Tibial artery (tissue), 4 donors: ENCODE measurements around the gene CCBE1.

Experiments used
- DNase-seq, 2 donors: peaks; one replicate each; pipeline ENCODE4 v3.0.0-alpha.2; 2019
- H3K27ac ChIP-seq, 2 donors: fragments of 200-600 bp; sonication (generic) in 1 of 2; 1 replicate in 1 of 2; 2 replicates in 1 of 2; pipeline ENCODE4 v1.5.1; 2018 to 2019; ENCODE audit warnings: mild to moderate bottlenecking in 1 of 2
- H3K27me3 ChIP-seq, 2 donors: fragments of 200-600 bp; sonication (generic) in 1 of 2; one replicate each; pipeline versions ENCODE4 v1.5.1 to v1.6.0; 2016 to 2019
- H3K36me3 ChIP-seq, 3 donors: fragments of 200-600 bp; sonication (generic) in 2 of 3; one replicate each; pipeline ENCODE4 v1.5.1; 2016 to 2019; ENCODE audit warnings: mild to moderate bottlenecking in 2 of 3
- H3K4me1 ChIP-seq, 4 donors: fragments of 200-600 bp; sonication (generic) in 2 of 4; 1 replicate in 3 of 4; 2 replicates in 1 of 4; pipeline ENCODE4 v1.5.1; 2016 to 2019
- H3K4me3 ChIP-seq, 2 donors: fragments of 200-600 bp; sonication (generic) in 1 of 2; 1 replicate in 1 of 2; 2 replicates in 1 of 2; pipeline ENCODE4 v1.5.1; 2018 to 2019; ENCODE audit warnings: mild to moderate bottlenecking in 2 of 2
- H3K9me3 ChIP-seq, 3 donors: fragments of 200-600 bp; sonication (generic) in 1 of 3; one replicate each; pipeline ENCODE4 v1.5.1; 2016 to 2019
- CTCF ChIP-seq, 2 experiments: fragments of 200-600 bp in 1 of 2; fragments of 450-650 bp in 1 of 2; IDR thresholded peaks; one replicate each; pipeline ENCODE4 v1.5.1; 2017 to 2019; ENCODE audit warnings: antibody characterized with exemption in 2 of 2, mild to moderate bottlenecking in 1 of 2, moderate library complexity in 1 of 2
- intact Hi-C: fragments of 100-400 bp; cut with DNase I; formaldehyde crosslinking; loops from one replicate; pipeline ENCODE4 v1.15.0; 2023; ENCODE audit warnings: low total_unique reads

Gene CCBE1

GRCh38 chr18:59619816-59620215 lies 77.4 kb downstream of the CCBE1 start:
- Histone ChIP-seq H3K4me3 (no peak overlapping the region), H3K27me3 (peaks cover 0 to 6% of the 10 kb centered on the region in 2 donors), H3K36me3 (no peaks in the 10 kb centered on the region), H3K4me1 (peaks cover 0 to 21% (median 16%) of the 10 kb centered on the region in 4 donors), H3K9me3 (no peaks in the 10 kb centered on the region), H3K27ac (no peak overlapping the region)
- no peak for TF ChIP-seq CTCF (IDR thresholded peaks at IDR 0.05)
- intact Hi-C loops = no loop called here
- DNase-seq = no peak

GRCh38 chr18:59617468-59617932 lies 79.7 kb downstream of the CCBE1 start:
- intact Hi-C loops = no loop called here
- DNase-seq = no peak

GRCh38 chr18:59616501-59616900 lies 80.7 kb downstream of the CCBE1 start:
- intact Hi-C loops = no loop called here

More at GRCh38 chr18:59617468-59617932, 79.7 kb downstream of the CCBE1 start:
- H3K27me3 ChIP-seq = peaks cover 0 to 6% of the 10 kb centered on the region in 2 donors
- no peaks in the 10 kb centered on the region for H3K9me3 ChIP-seq
- no peak overlapping the region for H3K4me3 ChIP-seq
- no peak overlapping the region for H3K27ac ChIP-seq
- no peak for TF ChIP-seq CTCF (IDR thresholded peaks at IDR 0.05)
- peaks cover 0 to 4% (median 0%) of the 10 kb centered on the region in 4 donors for H3K4me1 ChIP-seq
- H3K36me3 ChIP-seq = no peaks in the 10 kb centered on the region

GRCh38 chr18:59613903-59614302 lies 83.3 kb downstream of the CCBE1 start:
- Histone ChIP-seq H3K27ac (no peak overlapping the region), H3K4me1 (peaks cover 0 to 6% (median 0%) of the 10 kb centered on the region in 4 donors), H3K9me3 (no peaks in the 10 kb centered on the region), H3K36me3 (no peaks in the 10 kb centered on the region), H3K4me3 (no peak overlapping the region), H3K27me3 (peaks cover 0 to 6% of the 10 kb centered on the region in 2 donors)
- intact Hi-C loops = no loop called here
- TF ChIP-seq CTCF (IDR thresholded peaks at IDR 0.05) = no peak
- no peak for DNase-seq

More at GRCh38 chr18:59616501-59616900, 80.7 kb downstream of the CCBE1 start:
- H3K27ac ChIP-seq = no peak overlapping the region
- no peaks in the 10 kb centered on the region for H3K9me3 ChIP-seq
- peaks cover 0 to 6% (median 0%) of the 10 kb centered on the region in 4 donors for H3K4me1 ChIP-seq
- TF ChIP-seq CTCF (IDR thresholded peaks at IDR 0.05) = no peak
- no peak for DNase-seq
- no peak overlapping the region for H3K4me3 ChIP-seq
- H3K36me3 ChIP-seq = no peaks in the 10 kb centered on the region
- H3K27me3 ChIP-seq = peaks cover 0 to 6% of the 10 kb centered on the region in 2 donors

GRCh38 chr18:59612381-59612780 lies 84.8 kb downstream of the CCBE1 start:
- Histone ChIP-seq H3K27me3 (peaks cover 0 to 6% of the 10 kb centered on the region in 2 donors), H3K4me1 (peaks cover 0 to 6% (median 0%) of the 10 kb centered on the region in 4 donors), H3K4me3 (no peak overlapping the region), H3K27ac (no peak overlapping the region), H3K9me3 (no peaks in the 10 kb centered on the region), H3K36me3 (no peaks in the 10 kb centered on the region)
- no peak for TF ChIP-seq CTCF (IDR thresholded peaks at IDR 0.05)
- intact Hi-C loops = no loop called here
- peak in 1 of 2 donors; percentile 41 for DNase-seq
